AG08395 (cell line): ENCODE measurements around the gene CELA3B.
A peak's percentile ranks its signal among the peaks of the same experiment; 100 is the strongest.
"Not testable (repeated sequence)": the region's sequence is repeated elsewhere in the genome, so short reads cannot be mapped to it uniquely, and the experiment has no call there.

Experiments
- DNase-seq: peaks from one replicate; pipeline ENCODE4 v3.0.0; 2012; ENCODE audit warnings: mixed read lengths, low spot score

The CELA3B gene

DNA sequence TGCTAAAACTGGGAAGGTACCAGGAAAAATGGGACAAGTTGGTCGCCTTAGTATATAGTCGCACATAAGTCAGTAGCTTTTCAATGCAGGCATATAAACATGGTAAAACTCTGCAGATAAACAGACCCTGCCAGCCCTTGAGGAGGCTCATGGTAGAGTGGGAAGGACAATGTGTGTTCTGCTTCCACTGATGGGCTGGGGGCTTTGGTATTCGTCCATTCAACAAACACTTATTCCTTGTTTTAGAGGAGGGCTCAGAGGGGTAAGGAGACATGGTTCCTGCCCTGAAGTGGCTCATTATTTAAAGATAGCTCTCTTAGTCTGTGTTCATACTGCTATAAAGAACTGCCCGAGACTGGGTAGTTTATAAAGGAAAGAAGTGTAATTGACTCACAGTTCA is 35.9 kb downstream of the CELA3B start:
- not testable (repeated sequence) for DNase-seq

DNA sequence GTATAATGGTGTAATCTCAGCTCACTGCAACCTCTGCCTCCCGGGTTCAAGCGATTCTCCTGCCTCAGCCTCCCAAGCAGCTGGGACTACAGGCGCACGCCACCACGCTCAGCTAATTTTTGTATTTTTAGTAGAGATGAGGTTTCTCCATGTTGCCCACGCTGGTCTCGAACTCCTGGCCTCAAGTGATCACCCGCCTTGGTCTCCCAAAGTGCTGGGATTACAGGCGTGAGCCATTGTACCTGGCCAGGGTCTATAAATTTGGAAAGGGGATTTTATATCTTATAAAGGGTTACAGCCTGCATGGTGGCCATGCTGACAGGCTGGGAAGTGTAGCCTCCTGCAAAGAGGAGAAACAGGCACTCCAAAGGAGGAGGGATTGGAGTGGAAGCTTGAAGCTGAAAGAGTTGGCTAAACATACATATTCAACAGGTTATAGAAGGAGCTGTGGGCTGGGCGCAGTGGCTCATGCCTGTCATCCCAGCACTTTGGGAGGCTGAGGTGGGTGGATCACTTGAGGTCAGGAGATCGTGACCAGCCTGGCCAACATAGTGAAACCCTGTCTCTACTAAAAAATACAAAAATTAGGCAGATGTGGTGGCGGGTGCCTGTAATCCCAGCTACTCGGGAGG is 37.9 kb downstream of the CELA3B start:
- DNase-seq = not testable (repeated sequence)

DNA sequence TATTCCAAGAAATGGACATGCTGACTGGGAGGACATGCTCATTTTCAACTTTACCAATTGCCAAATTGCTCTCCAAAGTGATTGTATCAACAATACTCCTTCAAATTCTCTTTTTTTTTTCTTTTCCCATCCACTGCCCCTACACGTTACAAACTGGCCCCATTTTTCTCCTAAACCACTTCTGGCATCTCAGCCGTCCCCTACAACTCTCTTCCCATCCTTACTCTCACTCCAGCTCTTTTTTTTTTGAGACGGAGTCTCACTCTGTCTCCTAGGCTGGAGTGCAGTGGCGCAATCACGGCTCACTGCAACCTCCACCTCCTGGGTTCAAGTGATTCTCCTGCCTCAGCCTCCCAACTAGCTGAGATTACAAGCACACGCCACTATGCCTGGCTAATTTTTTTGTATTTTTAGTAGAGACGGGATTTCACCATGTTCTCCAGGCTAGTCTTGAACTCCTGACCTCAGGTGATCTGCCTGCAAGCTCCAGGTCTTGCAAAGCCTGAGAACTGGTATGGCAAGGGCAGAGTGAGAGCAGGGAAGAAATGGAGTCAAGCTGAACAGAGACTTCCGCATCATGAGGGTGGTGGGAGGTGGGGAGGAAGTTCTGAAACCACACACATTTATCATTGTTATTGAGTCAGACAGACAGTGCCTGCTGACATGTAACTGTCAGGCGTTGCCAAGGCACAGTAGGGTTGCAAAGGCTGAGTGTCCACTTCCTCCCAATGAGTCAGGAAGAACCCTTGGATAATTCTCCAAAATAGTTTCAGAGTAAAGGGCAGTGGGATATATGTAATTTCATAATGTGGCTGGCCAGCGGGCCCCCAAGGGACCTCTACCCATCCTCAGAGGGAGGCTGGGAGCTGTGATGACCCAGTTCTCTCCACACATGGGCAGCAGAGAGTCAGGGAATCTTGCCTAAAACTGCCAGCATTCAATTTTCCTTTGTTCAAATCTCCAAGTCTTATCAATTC is 42.0 kb downstream of the CELA3B start:
- DNase-seq = peak; percentile 85

DNA sequence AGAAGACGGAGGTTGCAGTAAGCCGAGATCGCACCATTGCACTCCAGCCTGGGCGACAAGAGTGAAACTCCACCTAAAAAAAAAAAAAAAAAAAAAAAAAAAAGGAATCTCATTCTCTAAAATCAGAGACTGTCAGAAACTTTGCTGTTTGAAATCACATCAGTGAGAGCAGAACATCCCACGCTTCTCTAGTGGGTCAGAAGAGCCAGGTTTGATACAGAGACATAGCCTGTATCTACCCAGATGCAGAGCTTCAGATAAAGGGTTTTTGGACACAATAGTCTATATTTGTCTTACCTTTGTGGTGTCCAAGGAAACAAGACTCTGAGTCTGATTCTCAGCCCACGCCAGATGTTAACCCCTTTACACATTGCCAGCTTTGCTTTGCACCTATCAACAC is 44.2 kb downstream of the CELA3B start:
- DNase-seq = no peak

DNA sequence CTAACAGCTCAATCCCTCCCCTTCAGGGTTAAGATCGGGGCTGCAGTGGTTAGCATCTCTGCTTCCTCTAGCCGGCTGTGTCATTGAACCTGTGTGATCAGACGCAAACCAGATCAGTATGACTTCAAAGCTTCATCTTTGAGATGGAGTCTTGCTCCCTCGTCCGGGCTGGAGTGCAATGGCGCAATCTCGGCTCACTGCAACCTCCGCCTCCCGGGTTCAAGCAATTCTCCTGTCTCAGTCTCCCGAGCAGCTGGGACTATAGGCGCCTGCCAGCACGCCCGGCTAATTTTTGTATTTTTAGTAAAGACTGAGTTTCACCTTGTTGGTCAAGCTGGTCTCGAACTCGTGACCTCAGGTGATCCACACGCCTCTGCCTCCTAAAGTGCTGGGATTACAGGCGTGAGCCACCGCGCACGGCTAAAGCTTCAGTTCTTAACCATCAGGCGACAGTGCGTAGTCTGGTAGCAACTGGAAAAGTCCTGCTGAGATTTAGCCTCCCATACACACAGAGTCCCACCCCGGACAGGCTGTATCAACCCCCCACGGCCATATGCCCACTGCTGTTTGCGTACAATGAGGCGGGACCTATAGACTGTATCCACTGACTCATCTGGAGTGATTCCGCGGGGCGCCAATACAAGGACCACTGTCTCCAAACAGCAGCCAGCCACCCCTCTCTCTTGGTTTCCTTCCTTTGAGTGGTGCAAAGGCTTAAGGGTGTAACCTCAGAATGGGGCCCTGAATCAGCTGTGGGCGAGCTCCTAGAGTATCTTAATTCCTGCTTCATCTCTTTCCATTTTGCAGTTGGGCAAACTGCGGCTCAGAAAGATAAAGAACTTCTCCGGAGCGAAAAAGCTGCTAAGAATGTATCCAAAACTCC is 47.9 kb downstream of the CELA3B start:
- DNase-seq = peak; percentile 57

DNA sequence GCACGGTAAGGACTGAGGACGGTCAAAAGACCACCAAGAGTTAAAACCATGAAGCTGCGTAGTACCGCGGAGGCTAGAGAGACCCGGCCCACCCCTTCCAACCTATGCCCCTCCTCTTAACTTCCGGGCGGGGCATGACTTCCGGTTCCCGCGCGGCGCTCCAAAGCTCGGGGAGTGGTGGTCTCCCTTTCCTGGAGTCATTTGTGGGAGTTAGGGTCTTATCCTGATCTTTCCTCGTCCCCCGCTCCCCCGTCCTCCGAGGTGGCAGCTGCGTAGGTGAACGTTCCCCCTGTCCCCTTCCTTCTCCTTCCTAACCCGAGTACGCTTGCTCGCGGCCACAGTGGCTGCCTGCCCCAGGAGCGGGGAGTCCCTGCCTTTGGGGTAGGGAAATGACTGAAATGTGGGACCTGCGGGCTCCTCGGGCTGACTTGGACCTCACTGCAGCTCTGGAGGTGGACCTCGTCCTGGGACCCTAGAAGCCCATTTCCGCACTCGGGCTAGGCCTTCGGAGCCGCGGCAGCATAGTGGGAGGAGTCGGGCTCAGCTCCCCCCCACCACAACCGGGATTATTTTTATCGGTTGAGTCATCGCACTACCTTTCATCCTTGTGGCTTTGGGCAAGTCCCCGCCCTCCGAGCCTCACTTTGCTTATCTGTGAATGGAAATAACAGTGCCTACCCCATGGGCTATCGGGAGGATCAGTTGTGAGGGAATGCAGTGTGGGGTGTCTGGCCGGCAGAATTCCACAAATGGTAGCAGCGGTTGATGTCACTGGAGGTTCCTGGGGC is 48.7 kb downstream of the CELA3B start:
- peak; percentile 87 for DNase-seq

DNA sequence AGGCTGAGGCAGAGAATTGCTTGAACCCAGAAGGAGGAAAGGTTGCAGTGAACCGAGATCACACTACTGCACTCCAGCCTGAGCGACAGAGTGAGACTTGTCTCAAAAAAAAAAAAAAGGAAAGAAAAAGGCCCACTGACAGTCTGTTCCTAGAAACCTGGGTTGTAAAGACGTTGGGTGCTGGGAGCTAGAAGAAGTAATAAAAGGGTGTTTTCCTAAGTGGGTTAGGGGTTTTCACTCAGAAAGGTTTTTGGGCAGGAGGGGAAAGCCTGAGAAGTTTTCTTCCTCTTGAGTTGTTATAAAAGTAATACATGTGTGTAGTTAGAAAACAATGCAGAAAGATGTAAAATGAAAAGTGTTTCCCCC is 50.1 kb downstream of the CELA3B start:
- DNase-seq = no peak

DNA sequence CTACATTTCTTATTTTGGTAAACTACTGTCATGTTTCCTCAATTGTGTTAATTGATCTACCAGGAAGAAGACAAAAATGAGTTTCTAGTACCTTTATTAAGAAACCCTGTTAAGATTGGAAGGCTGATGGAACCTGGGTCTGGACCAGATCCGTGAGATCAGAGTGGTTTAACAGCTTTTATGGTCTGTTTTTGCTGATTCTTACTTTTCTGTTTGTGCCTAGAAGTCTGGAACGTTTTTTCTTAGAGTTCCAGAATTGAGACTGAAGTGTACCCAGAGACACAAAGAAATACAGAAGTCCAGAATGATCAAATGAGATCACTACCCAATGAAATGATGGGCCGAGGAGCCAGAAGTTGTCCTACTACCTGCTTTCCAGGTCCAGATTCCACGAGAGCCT is 53.2 kb downstream of the CELA3B start:
- DNase-seq = no peak

DNA sequence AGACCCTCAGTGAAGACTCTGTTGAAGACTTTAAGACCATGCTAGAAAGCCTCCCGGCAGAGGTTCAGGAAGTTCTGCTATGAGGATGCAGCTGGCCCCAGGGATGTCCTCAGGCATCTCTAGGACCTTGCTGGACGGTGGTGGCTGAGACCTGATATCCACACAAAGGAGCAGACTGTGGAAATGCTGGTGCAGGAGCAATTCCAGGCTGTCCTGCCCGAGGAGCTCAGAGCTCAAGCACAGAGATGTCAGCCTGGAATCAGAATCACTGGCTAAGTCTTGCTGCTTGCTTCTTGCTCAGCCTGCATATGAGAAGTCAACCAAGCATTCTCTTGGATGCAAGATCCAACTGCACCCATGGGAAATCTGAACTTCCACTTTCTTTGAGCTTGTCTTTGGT is 53.7 kb downstream of the CELA3B start:
- DNase-seq = no peak

DNA sequence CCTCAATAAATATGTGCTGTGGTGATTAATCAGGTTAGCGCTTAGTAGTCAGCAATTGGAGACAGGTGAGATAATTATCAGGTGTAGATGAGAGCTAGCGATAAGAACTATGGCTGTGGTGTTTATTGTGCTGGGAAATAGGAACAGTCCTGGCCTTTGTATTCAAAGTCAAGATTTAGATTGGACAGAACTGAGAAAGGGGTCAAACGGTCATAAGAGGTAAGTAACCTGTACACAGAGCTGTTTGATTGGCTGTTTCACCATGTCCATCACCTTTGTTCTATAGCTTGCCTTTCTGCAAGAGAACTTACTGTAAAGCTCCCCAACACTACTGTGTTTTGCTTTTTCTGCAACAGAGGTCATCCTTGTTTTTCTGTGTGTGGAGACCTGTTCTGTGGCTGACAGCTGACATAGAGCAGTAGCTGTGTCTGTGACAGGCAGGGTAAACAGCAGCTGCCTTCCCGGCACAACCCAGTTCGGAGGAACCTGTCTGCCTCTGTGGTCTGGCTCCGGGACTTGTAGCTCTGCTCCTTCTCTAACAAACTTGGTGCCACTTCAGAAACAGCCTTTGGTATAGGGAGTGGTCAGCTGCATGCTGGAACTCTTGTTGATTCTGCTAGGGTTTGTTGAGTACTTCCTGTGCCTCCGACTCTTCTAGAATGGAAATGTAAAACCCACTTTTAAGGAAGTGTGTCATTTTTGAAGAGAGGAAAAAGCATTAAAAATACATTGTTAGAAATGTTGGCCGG is 54.6 kb downstream of the CELA3B start:
- no peak for DNase-seq

DNA sequence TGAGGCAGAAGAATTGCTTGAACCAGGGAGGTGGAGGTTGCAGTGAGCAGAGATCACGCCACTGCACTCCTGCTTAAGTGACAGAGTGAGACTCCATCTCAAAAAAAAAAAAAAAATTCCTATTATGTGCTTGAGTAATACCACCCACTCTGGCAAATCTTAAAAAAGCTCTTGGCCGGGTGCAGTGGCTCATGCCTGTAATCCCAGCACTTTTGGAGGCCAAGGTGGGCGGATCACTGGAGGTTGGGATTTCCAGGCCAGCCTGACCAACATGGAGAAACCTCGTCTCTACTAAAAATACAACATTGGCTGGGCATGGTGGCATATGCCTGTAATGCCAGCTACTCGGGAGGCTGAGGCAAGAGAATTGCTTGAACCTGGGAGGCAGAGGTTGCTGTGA is 58.0 kb downstream of the CELA3B start:
- DNase-seq = not testable (repeated sequence)

DNA sequence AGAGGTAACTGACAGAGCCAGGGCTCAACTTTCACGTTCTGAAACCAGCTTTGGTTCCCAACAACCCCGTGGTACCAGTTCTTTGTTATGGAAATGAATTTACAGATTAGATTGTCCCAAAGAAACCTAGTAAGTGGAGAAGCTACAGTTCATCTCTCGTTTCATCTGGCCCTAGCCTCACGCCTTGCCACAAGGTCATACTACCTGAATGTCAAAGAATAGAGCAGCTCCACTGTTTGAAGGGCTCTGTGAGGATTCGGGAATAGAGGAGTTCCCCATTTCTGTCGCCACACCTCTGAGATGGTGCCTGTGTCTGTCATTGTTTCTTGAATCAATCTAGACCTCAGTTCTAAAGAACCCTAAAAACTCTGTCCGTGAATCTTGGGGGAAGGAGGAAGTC is 60.7 kb downstream of the CELA3B start:
- DNase-seq = no peak

DNA sequence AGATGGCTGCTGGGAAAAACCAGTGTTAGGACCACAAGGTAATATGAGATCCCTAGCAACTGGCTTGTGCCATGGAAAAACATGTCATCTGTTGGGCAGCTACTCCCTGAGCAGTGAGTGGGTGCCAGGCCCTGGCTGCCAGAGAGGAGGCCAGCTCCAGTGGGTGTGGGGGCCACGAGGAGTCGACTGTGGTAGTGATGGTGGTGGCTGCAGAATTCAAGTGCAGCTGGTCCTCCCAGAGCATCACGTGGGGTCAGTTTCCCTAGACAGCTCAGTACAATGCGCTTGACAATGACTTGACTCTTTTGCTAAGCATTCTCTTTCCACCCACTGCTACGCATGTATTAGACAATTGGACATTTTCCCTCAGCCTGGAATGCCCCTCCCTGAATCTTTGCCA is 61.2 kb downstream of the CELA3B start:
- DNase-seq = no peak
